Posterior vena cava (tissue), 2 donors: ENCODE measurements around the gene ZFYVE27. TPM values are rescaled to one million over a fixed set of nuclear protein-coding genes. Genes with fewer than 3 reads are reported as not detected.

Experiments
- DNase-seq: peaks from one replicate; pipeline ENCODE4 v3.0.0-alpha.2; 2020; ENCODE audit warnings: low spot score
- intact Hi-C, 2 donors: fragments of 100-400 bp; cut with DNase I; formaldehyde crosslinking; loops; one replicate each; pipeline versions ENCODE4 v1.14.1 to v1.14.2; 2022 to 2023
- total RNA-seq, 2 donors: library from RNA; stranded (reverse); fragmentation: NEBNext Ultra II Directional; extraction: Animal tissue kit (Norgen Biotek cat#: 25700); gene quantifications; one replicate each; pipeline ENCODE4 v1.2.1, GENCODE V29; 2021
- donor health status: DM: yes; HTN: yes; CAD: no.
- donor health status: DM: yes; HTN: yes; CAD: no.

The ZFYVE27 gene
- total RNA-seq, 2 donors from 2014 or later = 15.8 to 16.0 TPM

DNA sequence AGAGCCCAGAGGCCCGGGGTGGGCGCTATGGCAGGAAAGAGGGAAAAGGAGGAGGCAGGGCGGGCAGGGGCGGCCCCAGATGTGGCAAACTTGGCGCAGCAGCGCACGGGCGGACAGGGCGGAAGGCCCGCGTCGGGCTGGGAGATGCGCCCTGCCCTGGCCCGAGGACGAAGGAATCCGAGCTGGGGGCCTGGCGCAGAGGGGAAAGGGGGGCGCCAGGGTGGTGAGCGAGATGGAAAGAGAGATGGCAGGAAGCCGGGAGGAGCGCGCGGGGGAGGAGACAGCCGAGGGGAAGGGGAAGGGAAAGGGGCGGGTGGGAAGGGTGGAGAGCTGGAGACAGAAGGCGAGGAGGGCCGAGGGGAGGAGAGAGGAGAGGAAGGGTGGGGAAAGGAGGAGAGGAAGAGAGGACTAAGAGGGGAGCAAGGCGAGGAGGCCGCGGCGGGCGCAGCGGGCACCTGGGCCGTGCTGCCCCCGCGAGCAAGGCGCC is 23.5 kb upstream of the ZFYVE27 start, which contains the start of gene MARVELD1:
TSS of gene MARVELD1 (plus strand) at position 392 of the 487 bp plus-strand sequence. CDS start 147 bp downstream, outside the sequence.
- intact Hi-C loops = no loop called here
- peak; percentile 95 for DNase-seq

DNA sequence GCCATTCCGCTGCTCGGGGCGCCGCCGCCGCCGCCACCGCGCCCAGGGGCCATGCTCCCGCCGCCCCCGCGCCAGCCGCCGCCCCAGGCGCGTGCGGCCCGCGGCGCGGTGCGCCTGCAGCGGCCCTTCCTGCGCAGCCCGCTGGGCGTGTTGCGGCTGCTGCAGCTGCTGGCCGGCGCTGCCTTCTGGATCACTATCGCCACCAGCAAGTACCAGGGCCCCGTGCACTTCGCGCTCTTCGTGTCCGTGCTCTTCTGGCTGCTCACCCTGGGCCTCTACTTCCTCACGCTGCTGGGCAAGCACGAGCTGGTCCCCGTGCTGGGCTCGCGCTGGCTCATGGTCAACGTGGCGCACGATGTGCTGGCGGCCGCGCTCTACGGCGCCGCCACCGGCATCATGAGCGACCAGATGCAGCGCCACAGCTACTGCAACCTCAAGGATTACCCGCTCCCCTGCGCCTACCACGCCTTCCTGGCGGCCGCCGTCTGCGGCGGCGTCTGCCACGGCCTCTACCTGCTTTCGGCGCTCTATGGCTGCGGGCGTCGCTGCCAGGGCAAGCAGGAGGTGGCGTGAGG is 23.0 kb upstream of the ZFYVE27 start:
- intact Hi-C loops = no loop called here
- DNase-seq = peak; percentile 94

DNA sequence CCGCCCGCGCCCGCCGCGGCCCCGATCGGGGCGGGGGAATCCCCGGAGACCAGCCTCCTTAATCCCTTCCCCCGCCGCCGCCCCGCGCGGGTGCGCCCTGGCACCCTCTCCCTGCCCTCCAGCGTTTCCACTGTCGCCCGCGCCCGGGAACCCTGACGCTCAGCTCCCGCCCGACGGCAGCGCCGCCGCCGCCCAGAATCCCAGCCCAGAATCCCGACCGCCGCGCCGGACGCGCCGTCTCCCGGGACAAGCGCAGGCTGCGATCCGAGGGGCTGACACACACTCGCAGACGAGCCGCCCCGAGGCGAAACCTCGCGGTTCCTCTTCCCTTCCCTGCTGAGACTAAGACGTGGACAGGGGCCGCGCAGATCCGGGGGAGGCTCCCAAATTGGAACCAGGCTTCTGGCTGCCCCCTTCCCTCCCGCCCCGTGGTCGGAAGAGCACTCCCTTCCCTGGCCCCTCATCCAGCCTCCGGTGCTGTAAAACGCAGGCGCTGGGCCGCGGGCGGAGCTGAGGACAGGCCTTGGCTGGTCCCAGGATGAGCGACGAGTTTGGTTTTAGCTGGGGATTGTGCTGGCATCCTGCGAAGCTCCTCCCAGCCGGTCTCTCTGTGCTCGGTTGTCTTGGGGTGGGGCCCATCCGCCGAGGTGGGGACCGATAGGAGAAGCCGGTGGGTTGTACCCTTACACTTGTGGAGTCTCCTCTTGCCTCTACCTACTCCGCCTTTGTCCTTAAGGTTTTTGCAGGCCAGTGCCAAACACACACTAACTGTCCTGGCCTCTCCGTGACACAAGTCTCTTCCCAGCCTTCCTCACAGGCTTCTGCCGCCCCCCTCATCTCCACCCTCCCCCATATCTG is 22.3 kb upstream of the ZFYVE27 start:
- DNase-seq = peak; percentile 94
- intact Hi-C loops = no loop called here

DNA sequence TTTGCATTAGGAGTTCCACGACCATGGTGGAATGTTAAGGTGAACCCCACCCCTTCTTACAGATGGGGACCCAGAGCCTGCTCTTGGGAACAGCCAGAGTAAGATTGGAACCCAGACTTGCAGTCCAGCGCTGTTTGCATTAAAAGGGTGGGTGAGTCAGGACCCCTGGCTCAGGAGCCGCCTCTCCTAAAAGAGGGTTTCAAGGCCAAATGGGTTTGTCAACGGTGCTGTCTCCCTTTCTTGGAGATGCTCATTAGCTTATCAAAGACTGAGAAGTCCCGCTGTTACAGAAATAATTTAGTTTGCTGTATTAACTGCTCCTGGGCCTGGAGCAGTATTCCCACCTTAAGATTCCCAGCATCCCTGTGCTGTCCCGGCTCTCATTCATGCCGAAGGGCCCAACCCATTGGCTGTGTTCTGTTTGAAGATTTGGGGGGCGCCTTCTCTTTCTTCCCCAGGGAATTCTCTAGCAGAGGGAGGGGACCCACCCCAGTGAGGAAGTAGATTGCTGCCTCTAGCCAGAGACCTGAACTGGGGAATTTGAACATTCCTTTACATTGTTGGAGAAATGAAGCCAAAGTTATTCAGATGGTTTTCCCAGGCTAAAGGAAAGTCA is 21.6 kb upstream of the ZFYVE27 start:
- DNase-seq = no peak
- intact Hi-C loops = no loop called here

DNA sequence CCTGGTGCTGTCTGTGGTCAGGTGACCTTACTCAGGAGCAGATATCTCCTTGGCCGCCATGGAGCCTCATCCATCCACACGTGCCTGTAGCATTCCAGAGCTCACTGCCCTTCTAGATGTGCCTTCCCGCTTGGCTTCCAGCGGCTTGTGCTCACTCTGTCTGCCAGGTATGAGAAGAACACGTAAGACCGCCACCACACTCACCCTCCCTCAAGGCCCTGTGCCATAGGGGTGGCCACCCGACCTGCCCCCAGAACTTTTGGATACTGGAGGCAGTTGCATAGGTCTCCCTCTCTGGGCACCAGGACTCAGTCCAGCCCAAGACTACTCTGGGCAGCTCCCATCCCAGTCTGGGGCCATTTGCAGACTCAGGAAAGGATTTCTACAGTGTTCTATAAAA is 19.3 kb upstream of the ZFYVE27 start:
- intact Hi-C loops = no loop called here
- DNase-seq = no peak

DNA sequence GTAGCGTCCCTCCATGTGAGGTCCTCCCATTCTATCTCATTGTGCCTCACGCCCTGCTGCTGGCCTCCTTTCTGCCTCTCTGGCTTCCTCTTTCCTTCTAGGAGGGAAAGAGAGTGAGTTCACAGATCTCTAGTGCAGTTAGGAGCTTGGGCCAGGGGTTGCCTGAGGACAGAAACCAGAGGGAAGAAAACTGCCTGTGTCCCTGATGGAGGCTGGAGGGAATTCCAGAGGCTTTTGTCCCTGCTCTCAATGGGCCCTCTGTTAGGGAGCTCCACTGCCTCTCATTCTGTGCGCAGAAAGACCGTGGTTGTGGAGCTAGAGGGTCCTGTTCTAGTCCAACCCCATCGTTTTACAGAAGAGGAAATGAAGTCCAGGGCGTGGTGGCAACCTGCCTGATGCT is 18.8 kb upstream of the ZFYVE27 start:
- DNase-seq = no peak

DNA sequence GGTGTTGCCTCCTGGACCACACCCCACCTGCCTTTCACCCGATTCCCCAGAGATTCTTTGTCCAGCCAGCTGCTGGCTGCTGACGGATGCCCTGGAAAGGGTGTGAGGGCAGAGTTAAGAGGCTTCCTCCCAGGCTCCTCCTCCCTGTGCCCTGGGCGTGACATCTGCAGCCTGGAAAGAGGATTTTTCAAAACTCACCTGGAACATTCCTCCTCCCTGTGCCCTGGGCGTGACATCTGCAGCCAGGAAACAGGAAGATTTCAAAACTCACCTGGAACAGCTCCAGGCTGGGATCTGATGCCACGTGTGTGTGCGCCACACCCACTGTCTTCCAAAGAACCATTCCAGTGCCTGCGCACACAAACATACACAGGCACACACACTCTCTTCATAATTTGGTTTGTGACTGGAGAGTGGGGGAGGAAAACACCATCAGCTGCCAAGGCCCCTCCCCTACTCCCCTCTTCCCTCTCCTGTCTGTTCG is 18.2 kb upstream of the ZFYVE27 start:
- DNase-seq = no peak
- intact Hi-C loops = no loop called here

More for the DNA sequence above, 18.8 kb upstream of the ZFYVE27 start:
- intact Hi-C loops = no loop called here

DNA sequence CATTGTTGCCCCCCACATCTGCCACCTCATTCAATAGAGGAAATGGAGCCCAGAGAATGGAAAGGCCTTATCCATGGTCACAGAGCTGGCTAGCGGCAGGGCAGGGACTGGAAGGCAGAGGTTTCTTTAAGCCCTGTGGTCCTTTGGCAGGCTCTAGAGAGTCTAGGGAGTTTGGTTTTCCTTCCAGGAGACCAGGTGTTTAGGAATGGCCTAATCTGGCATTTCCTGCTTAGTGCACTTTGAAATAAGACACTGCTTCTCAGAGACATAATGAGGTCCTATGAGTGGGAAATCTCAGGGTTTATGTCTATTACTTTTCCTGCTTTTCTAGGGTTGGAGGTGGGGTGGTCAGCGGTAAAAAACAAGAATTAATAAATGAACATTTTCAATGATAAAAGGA is 17.3 kb upstream of the ZFYVE27 start:
- intact Hi-C loops = no loop called here
- no peak for DNase-seq

DNA sequence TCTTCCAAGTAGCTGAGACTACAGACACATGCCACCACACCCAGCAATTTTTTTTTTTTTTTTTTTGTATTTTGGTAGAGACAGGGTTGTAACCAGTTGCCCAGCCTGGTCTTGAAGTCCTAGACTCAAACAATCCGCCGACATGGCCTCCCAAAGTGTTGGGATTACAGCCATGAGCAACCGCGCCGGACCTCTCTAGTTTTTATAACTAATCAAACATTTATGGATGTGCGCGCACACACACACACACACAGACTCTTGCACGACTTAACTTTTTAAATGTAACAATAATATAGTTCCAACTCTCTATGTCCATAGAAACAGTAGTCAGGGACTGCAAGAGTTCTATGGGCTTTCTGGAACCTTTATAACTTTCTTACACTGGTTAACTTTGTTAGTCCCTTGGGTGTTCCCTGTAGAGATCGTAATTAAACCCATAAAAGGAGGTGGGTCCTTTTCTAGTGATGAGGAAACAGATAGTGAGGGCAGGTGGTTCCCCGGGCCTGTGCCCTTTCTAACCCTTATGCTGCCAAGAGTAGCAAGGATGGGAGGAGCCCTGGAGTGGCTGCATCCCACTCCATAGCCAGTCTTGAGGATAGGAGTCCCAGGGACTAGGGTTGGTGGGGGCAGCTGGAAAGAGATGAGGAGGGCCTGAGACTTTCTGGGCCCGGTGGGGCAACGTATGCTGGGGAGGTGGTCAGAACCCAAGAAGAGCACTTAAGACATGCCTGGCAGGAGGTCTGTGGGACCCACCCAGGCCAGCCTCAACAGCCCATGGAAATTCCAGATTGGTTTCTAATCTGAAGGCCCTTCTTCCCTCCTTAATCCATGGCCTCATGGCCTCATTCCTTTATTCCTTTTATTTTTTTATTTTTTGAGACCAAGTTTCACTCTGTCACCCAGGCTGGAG is 14.8 kb upstream of the ZFYVE27 start:
- intact Hi-C loops = no loop called here
- no peak for DNase-seq

DNA sequence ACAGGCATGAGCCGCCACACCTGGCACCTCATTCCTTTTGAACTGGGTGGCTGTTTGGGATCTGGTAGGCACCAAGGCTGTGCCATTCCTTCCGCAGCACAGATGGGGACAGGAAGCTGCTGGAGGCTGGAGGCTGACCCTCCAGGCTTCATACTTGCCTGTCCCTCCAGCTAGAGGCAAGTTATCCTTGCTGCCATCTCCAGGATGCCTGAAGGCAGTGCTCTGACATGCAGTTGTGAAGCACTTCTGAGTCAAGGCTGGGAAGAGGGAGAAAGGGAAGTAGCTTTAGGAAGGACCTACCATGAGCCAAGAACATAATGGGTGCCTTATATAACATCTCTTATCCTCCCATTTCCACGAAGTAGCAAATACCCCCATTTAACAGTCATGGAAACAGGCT is 13.9 kb upstream of the ZFYVE27 start:
- intact Hi-C loops = no loop called here

DNA sequence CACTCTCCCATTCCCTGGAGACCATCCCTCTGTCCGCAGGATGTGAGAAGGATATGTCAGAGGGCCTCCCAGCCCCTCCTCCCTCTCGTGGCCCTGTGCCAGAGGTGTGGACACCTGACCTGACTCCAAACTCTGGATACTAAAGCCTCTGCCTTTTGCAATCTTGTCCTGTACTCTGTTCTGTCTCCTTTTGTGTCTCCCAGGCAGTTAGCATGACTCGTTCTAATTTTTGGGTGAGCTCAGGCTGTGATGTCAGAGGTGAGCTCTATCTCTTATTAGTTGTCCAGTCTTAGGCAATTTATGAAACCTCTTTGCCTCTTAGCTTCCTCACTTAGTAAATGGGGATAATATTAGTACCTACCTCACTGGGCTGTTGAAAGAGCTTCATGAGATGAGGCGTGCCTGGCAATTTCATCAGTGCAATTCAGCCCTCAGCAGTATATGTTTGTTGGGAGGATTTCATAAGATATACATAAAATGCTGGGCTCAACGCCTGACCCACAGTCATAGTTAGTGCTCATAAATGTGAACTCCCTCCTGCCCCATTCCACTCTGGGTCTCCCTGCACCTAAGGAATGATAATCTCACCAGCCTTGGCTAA is 12.5 kb upstream of the ZFYVE27 start:
- intact Hi-C loops = no loop called here
- DNase-seq = no peak

More for the DNA sequence above, 13.9 kb upstream of the ZFYVE27 start:
- no peak for DNase-seq

DNA sequence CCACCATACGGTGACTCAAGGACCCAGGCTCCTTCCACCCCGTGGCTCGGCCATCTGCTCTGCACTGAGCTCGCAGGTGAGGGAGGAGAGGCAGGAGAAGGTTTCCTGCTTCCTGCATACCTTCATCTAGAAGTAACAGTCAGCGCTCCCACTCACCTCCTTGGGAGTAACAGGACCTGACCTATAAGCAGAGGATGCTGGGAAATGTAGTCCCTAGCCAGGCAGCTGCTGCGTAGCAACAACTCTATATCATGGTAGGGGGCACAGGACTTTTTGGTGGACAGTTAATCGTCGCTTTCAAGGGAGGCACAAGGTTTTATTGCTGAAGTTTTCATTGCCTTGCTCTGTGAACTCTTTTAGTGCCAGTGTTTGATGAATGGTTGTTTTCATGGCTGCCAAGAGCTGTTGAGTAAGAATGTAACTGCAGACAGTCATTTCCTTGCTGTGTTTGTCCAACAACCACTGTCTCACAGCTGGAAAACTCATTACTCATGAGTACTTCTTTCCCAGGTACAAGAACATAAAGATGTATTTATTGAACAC is 10.2 kb upstream of the ZFYVE27 start:
- no peak for DNase-seq
- intact Hi-C loops = loop anchor here in 1 of 2 donors (1.0 kb wide), 1 partner anchor 24 kb away; no protein-coding TSS in a partner anchor

DNA sequence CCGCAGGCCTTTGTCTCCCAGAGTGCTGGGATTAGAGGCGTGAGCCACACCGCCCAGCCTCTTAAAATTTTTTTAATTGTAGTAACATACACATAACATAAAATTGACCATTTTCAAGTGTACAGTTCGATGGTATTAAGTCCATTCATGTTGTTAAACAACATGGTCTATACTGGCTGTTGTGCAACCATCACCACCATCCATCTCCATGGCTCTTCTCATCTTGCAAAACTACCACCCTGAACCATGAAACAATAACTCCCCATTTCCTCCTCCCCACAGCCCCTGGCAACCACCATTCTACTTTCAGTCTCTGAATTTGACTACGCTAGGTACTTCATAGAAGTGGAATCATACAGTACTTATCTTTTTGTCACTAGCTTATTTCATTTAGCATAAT is 7.9 kb upstream of the ZFYVE27 start:
- DNase-seq = no peak
- intact Hi-C loops = no loop called here

DNA sequence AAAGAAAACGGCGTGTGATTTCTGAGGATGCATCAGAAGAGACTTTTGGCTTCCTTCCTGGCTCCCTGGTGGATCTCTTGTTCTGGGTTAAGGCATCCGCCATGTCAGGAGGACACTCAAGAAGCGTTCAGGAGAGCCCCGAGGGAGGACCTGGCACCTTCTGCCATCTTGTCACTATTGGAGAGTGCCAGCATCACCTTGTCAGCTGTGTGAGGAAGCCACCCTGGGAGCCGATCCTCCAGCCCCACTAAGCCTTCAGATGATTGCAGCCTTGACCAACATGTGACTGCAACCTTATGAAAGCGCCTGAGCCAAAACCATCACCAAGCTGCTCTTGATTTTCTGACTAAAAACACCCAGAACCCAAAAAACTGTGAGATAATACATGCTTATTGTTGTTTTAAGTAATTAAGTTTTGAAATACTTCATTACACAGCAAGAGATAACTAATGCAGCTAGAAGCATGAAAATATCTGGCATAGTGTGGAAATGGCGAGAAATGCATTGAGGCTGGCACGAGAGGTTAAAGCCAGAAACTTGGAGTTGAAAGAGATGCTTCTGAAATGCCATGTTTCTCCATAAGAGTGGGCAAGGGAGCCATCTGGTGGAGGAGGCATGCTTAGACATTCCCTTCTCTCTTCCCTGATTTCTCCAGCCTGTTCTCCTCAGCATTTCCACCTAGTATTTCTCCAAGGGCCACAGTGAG is 5.4 kb upstream of the ZFYVE27 start:
- intact Hi-C loops = loop anchor here in 1 of 2 donors (2.0 kb wide), 1 partner anchor 27 kb away; no protein-coding TSS in a partner anchor
- DNase-seq = no peak

DNA sequence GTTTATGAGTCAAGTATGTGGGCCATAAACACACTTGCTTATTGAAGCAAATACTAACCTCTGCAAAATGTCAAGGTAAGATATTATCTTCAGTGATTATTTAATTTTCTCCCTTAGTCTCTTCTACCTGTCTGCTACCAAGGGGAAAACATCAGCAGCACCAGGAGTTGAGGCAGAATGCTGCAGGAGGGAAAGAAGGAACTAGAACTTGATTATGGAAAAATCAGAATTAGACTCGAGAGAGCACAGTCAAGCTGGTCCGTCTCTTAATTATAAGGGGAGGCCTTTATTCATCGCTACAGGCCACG is 4.9 kb upstream of the ZFYVE27 start:
- intact Hi-C loops = no loop called here

DNA sequence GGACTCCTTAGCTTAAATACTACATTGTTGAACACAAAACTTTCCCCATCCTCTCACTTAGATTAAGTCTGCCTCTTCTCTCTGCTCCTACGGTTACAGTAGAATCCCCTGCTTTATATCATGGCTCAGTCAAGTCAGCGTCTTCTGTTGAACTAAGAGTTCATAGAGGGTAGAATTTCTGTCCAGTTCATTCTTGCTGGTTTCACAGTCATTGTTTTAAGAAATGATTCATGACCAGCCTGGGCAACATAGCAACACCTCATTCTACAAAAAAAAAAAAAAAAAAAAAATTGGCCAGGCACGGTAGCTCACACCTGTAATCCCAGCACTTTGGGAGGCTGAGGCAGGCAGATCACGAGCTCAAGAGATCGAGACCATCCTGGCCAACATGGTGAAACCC is 3.7 kb upstream of the ZFYVE27 start:
- intact Hi-C loops = no loop called here

More for the DNA sequence above, 4.9 kb upstream of the ZFYVE27 start:
- no peak for DNase-seq

DNA sequence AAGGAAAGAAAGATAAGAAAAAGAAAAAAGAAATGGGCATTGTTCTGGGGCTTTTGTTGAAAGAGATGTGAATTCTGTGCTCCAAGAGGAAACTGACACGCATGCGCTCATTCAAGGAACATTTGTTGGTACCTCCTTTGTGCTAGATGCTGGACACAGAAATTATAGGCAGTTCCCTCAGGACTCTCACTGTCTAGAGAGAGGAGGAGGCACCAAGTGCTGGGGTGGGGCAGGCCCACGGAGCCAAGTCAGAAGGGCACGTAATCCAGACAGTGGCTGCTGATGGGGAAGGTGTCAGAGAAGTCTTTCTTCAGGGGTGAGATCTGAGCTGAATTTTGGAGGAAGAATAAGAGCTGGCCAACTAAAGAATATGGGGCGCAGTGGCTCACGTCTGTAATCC is 2.9 kb upstream of the ZFYVE27 start:
- DNase-seq = no peak
- intact Hi-C loops = no loop called here

More for the DNA sequence above, 3.7 kb upstream of the ZFYVE27 start:
- DNase-seq = no peak
